Ovary (tissue), 9 donors: ENCODE data around the gene PINLYP. TPM values are rescaled to one million over a fixed set of nuclear protein-coding genes. Genes with fewer than 3 reads are reported as not detected.
A peak's percentile ranks its signal among the peaks of the same experiment; 100 is the strongest.

Experiments
- DNase-seq, 5 donors: peaks; one replicate each; pipeline ENCODE4 v3.0.0-alpha.2; 2019 to 2020
- H3K27ac ChIP-seq, 2 donors: fragments of 200-600 bp; one replicate each; pipeline versions ENCODE4 v1.5.1 to v1.8.0; 2019 to 2022
- H3K27me3 ChIP-seq: fragments of 200-600 bp; one replicate; pipeline ENCODE4 v1.8.0; 2022
- H3K36me3 ChIP-seq: fragments of 200-600 bp; sonication (generic); one replicate; pipeline ENCODE4 v1.5.1; 2019
- H3K4me1 ChIP-seq: one replicate; pipeline ENCODE4 v1.8.1; 2013; ENCODE audit warnings: mild to moderate bottlenecking, moderate library complexity; ENCODE audit not compliant: insufficient read depth
- H3K4me3 ChIP-seq: fragments of 200-600 bp; sonication (generic); one replicate; pipeline ENCODE4 v1.5.1; 2017
- H3K9me3 ChIP-seq, 2 donors: fragments of 200-600 bp in 1 of 2; sonication (generic) in 1 of 2; one replicate each; pipeline versions ENCODE4 v1.5.1 to v1.8.1; 2013 to 2019; ENCODE audit warnings: mild to moderate bottlenecking in 1 of 2, moderate library complexity in 1 of 2
- EP300 ChIP-seq: sonication (generic); formaldehyde crosslinking; IDR thresholded peaks from one replicate; pipeline ENCODE4 v1.6.1; 2017; ENCODE audit warnings: antibody characterized with exemption
- POLR2A ChIP-seq: fragments of 450-650 bp; IDR thresholded peaks from one replicate; pipeline ENCODE4 v1.6.1; 2017; ENCODE audit warnings: antibody characterized with exemption, mild to moderate bottlenecking, moderate library complexity
- WGBS, 3 donors: extraction: QIAGEN DNeasy Blood & Tissue Kit in 1 of 3; methylation state at CpG; one replicate each; pipeline versions ENCODE4 v1.1.5 to v1.1.7; 2013 to 2017; 5-methylcytosine and 5-hydroxymethylcytosine counted together
- intact Hi-C, 4 donors: fragments of 100-400 bp; cut with DNase I; formaldehyde crosslinking; loops; one replicate each; pipeline versions ENCODE4 v1.11.0 to v1.15.1; 2022 to 2023
- polyA plus RNA-seq, 2 donors: library from polyadenylated mRNA; stranded (reverse); fragments of 200-250 nt in 1 of 2; fragments of 350-450 nt in 1 of 2; fragmentation: Illumina TruSeq in 1 of 2; extraction: RNeasy Lipid Tissue Mini Kit (QIAGEN cat#74804) in 1 of 2; gene quantifications; one replicate each; pipeline ENCODE4 v1.2.3, GENCODE V29; 2013 to 2014
- total RNA-seq, 7 donors: library from RNA; depleted of rRNA in 2 of 7; stranded (reverse); fragments of >200 nt in 2 of 7; fragmentation: NEBNext Ultra II Directional in 3 of 7; extraction: Animal tissue kit (Norgen Biotek cat#: 25700) in 3 of 7; gene quantifications; one replicate each; pipeline versions ENCODE4 v1.1.0 to v1.2.4, GENCODE V29; 2016 to 2023
- TF ChIP-seq, protein P1 (sequence below), 3 donors: fragments of 450-650 bp in 2 of 3; fragments of 200-600 bp in 1 of 3; IDR thresholded peaks; one replicate each; pipeline versions ENCODE4 v1.5.1 to v1.8.0; 2016 to 2022; ENCODE audit warnings: antibody characterized with exemption in 3 of 3, mild to moderate bottlenecking in 1 of 3
- donor health status: DM: no; HTN: no; CAD: no; lungs with moderate emphysema.
- donor health status: DM: no; HTN: no; CAD: no.
- donor health status: Bipolar disorder and iron deficiency.
- donor health status: DM: yes; HTN: yes; CAD: no.
- donor health status: DM: no; HTN: no; CAD: no.
- donor health status: DM: yes; HTN: yes; CAD: no.

PINLYP gene
- total and polyA plus RNA-seq, 9 donors: 10.6 to 29.9 (median 18.0) TPM

DNA sequence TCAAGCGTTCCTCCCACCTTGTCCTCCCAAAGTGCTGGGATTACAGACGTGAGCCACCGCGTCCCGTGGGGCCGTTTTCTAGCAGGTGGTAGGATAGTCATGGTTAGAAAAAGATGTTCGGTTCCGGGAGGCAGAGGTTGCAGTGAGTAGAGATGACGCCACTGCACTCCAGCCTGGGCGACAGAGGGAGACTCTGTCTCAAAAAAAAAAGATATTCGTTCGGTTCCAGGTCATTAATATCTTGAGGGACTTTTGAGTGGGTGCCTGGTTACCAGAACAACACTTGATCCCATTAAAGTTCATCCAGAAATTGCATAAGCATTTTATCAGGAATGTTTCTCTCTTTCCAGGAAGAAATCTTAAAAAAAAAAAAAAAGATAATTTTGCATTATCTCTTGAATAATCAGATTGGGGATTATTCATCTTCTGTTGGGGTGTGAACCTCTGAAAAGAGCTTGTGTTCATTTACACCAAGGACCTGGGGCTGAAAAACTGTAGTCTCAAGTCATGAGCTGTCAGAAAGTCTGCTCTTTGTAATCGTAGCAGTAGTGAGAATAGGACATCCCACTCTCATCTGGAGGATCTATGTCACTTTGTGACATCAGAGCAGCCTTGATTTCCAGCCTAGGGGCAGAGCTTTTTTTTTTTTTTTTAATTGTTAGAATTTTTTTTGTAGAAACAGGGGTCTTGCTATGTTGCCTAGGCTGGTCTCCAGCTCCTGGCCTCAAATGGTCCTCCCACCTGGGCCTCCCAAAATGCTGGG, 47.6 kb upstream of the PINLYP start:
- Histone ChIP-seq H3K4me1 (peaks cover 9% of the 10 kb centered on the region), H3K36me3 (no peaks in the 10 kb centered on the region), H3K9me3 (no peaks in the 10 kb centered on the region), H3K4me3 (peak overlapping the region; percentile 87), H3K27me3 (no peaks in the 10 kb centered on the region), H3K27ac (no peak overlapping the region)
- WGBS, 3 donors: 15 to 21% (median 20%) methylated on average over 13 of the region's 13 CpGs
- TF ChIP-seq, protein P1, sequence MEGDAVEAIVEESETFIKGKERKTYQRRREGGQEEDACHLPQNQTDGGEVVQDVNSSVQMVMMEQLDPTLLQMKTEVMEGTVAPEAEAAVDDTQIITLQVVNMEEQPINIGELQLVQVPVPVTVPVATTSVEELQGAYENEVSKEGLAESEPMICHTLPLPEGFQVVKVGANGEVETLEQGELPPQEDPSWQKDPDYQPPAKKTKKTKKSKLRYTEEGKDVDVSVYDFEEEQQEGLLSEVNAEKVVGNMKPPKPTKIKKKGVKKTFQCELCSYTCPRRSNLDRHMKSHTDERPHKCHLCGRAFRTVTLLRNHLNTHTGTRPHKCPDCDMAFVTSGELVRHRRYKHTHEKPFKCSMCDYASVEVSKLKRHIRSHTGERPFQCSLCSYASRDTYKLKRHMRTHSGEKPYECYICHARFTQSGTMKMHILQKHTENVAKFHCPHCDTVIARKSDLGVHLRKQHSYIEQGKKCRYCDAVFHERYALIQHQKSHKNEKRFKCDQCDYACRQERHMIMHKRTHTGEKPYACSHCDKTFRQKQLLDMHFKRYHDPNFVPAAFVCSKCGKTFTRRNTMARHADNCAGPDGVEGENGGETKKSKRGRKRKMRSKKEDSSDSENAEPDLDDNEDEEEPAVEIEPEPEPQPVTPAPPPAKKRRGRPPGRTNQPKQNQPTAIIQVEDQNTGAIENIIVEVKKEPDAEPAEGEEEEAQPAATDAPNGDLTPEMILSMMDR (IDR thresholded peaks at IDR 0.05): no peak
- TF ChIP-seq EP300: peak; percentile 35
- TF ChIP-seq POLR2A: no peak
- intact Hi-C loops: loop anchor here in 1 of 4 donors (5.0 kb wide), 1 partner anchor 66 kb away; no protein-coding TSS in a partner anchor
- peak in 2 of 5 donors; percentile 17 to 57 for DNase-seq

DNA sequence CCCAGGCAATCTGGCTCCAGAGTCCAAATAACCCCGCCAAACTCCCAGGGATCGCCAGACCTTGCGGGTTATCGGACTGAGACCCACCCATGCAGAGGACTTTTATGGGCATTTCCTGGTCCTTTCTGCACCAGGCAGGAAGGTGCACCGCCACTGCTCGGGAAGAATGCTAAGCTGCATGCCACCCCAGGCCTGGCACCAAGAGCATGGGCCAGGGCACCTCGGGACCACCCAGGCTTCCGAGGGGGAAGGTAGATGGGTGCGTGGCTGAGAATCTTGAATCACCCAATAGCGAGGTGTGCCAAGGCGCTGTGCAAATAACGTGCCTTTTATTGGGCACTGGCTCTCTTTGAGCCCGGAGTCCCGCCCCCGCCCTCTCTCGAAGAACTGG, 43.0 kb upstream of the PINLYP start:
- DNase-seq: peak in 4 of 5 donors; percentile 43 to 69 (median 68)
- Histone ChIP-seq H3K4me3 (peak overlapping the region; percentile 65), H3K27me3 (no peaks in the 10 kb centered on the region), H3K27ac (peak overlapping the region in 1 of 2 donors; percentile 74), H3K4me1 (peaks cover 6% of the 10 kb centered on the region), H3K36me3 (no peaks in the 10 kb centered on the region), H3K9me3 (no peaks in the 10 kb centered on the region)
- WGBS, 3 donors: 0 to 1% (median 0%) methylated on average over 16 of the region's 16 CpGs
- TF ChIP-seq POLR2A: no peak
- TF ChIP-seq, protein P1 (IDR thresholded peaks at IDR 0.05): no peak
- TF ChIP-seq EP300: no peak
- intact Hi-C loops: loop anchor here in 1 of 4 donors (5.0 kb wide), 1 partner anchor 65 kb away; the partner anchor contains the start of genes IRGQ and ZNF576

DNA sequence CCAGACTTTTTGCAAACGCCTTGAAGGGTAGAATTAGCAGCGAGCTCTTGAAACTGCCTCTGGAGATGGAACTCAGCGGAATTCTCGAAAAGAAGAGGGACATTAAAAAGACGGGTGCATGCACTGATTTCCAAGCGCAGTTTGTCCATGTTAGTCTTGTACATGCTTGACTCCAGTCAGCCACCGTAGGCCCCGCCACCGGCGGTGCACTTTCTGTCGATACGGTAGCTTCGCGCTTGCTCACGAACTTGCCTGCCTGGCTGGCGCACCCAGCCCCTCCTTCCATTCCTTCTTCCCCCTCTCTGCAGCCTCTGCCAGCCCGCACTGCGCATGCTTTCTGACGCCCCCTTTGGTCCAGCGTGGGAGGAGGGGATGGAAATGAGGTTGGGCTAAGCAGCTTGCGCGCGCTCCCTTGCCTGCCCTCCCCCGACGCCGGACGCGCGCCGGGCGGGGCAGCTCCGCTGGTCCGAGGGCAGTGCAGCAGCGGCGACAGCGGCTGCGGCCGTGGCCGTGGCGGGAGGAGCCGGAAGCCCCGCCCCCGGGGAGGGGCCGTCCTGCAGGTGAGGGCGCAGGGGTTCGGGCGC, 42.5 kb upstream of the PINLYP start, which contains the start of gene ZNF575:
Gene ZNF575, plus strand, starts transcription at position 227 of the 584 bp plus-strand sequence. CDS start 1,235 bp downstream, outside the sequence.
- peak within 1 kb of the TSS; percentile 65 for H3K4me3 ChIP-seq
- 0 to 1% (median 0%) methylated on average over 33 to 47 of the region's 47 CpGs for WGBS, 3 donors
- peak; percentile 88 to 93 (median 92) for DNase-seq
- TF ChIP-seq, protein P1 (IDR thresholded peaks at IDR 0.05): peak in 1 of 3 donors; percentile 10
- no peak for TF ChIP-seq POLR2A
- H3K27me3 ChIP-seq: no peaks in the 10 kb centered on the region
- H3K27ac ChIP-seq: peak within 1 kb of the TSS; percentile 5 to 74
- H3K4me1 ChIP-seq: peaks cover 5% of the 10 kb centered on the region
- no peaks in the 10 kb centered on the region for H3K9me3 ChIP-seq
- intact Hi-C loops: loop anchor here in 1 of 4 donors (5.0 kb wide), 1 partner anchor 64 kb away; the partner anchor contains the start of genes IRGQ and ZNF576
- H3K36me3 ChIP-seq: no peaks in the 10 kb centered on the region

DNA sequence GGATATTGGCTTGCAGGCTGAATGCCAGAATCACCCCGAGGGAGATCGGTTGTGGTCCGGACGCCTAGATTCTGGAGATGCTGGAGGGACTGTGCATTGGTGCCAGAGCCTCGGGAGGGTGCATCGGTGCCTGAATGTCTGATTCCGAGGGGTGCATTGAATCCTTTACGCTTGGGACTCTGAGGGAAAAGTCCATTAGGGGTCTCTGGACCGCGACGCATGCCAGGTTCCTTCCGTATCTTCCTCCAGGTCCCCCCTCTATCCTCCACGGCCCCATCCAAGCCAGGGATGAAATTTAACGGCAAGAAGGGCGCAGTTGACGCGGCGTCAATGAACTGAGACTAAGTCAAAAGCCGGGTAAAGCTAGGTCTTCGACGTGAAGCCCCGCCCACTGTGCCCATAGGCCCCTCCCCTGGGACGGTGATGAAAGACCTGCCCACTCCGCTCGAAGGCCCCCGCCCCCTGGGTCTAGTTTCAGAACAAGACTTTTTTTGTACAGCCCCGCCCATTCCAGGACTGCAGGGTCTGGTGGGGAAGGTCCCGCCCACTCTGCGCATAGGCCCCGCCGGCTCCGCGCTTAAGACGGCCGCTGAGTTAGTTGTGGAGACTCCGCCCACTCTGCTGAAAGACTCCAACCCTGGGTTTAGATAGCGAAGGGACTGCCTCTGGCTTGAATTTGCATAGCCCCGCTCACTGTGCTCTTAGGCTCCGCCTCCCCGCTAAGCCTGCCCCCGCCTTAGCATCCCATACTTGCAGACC, 41.9 kb upstream of the PINLYP start:
- DNase-seq: peak; percentile 98 to 100 (median 100)
- intact Hi-C loops: loop anchor here in 1 of 4 donors (5.0 kb wide), 1 partner anchor 64 kb away; the partner anchor contains the start of genes IRGQ and ZNF576
- Histone ChIP-seq H3K4me3 (peak overlapping the region; percentile 65), H3K27me3 (no peaks in the 10 kb centered on the region), H3K27ac (peak overlapping the region; percentile 5 to 74), H3K36me3 (no peaks in the 10 kb centered on the region), H3K4me1 (peaks cover 5% of the 10 kb centered on the region), H3K9me3 (no peaks in the 10 kb centered on the region)
- no peak for TF ChIP-seq POLR2A
- TF ChIP-seq EP300: peak; percentile 58
- TF ChIP-seq, protein P1 (IDR thresholded peaks at IDR 0.05): no peak
- WGBS, 3 donors: 0 to 1% (median 0%) methylated on average over 41 of the region's 41 CpGs
